H9 (cell line): ENCODE data around the gene ZC3H18. TPM values are rescaled to one million over a fixed set of nuclear protein-coding genes. Genes with fewer than 3 reads are reported as not detected.

Experiments used
- DNase-seq: peaks from one replicate; pipeline ENCODE4 v3.0.0-alpha.2; 2017
- H2AFZ ChIP-seq: one replicate; pipeline ENCODE4 v1.6.1; 2013; ENCODE audit warnings: mild to moderate bottlenecking, low read length, control low read depth, moderate library complexity
- H2AK5ac ChIP-seq: 2 replicates; pipeline ENCODE4 v1.6.1; 2013; ENCODE audit warnings: low read length, control low read depth, mixed read lengths; ENCODE audit not compliant: insufficient read length
- H2BK120ac ChIP-seq: one replicate; pipeline ENCODE4 v1.6.1; 2013; ENCODE audit warnings: low read depth, mild to moderate bottlenecking, low read length, control low read depth, inconsistent platforms; ENCODE audit not compliant: poor library complexity, severe bottlenecking
- H2BK12ac ChIP-seq: 2 replicates; pipeline ENCODE4 v1.6.1; 2013; ENCODE audit warnings: low read length, control low read depth, mixed read lengths, low read depth; ENCODE audit not compliant: insufficient read length
- H2BK15ac ChIP-seq: 2 replicates; pipeline ENCODE4 v1.6.1; 2013; ENCODE audit warnings: low read depth, low read length, control low read depth
- H2BK20ac ChIP-seq: one replicate; pipeline ENCODE4 v1.6.1; 2013; ENCODE audit warnings: low read depth, mild to moderate bottlenecking, low read length, control low read depth, inconsistent platforms; ENCODE audit not compliant: poor library complexity, severe bottlenecking
- H2BK5ac ChIP-seq: 2 replicates; pipeline ENCODE4 v1.6.1; 2013; ENCODE audit warnings: low read length, control low read depth, mixed read lengths; ENCODE audit not compliant: insufficient read length
- H3K14ac ChIP-seq: 2 replicates; pipeline ENCODE4 v1.6.1; 2013; ENCODE audit warnings: low read length, control low read depth; ENCODE audit not compliant: insufficient read depth
- H3K18ac ChIP-seq: 2 replicates; pipeline ENCODE4 v1.6.1; 2013; ENCODE audit warnings: low read depth, mild to moderate bottlenecking, mixed read lengths, low read length, control low read depth; ENCODE audit not compliant: insufficient read length
- H3K23ac ChIP-seq: 2 replicates; pipeline ENCODE4 v1.6.1; 2013; ENCODE audit warnings: low read length, control low read depth, mixed read lengths, low read depth; ENCODE audit not compliant: insufficient read length
- H3K23me2 ChIP-seq: 2 replicates; pipeline ENCODE4 v1.6.1; 2013; ENCODE audit warnings: low read depth, mild to moderate bottlenecking, mixed read lengths, low read length, control low read depth; ENCODE audit not compliant: insufficient read length, poor library complexity, severe bottlenecking
- H3K27ac ChIP-seq: 2 replicates; pipeline ENCODE4 v1.5.1; 2013; ENCODE audit warnings: low read length, control low read depth, mixed read lengths, low read depth; ENCODE audit not compliant: insufficient read length
- H3K27me3 ChIP-seq: 2 replicates; pipeline ENCODE4 v1.6.1; 2013; ENCODE audit warnings: low read length, control low read depth, inconsistent platforms; ENCODE audit not compliant: insufficient read depth
- H3K4ac ChIP-seq: 2 replicates; pipeline ENCODE4 v1.6.1; 2013; ENCODE audit warnings: low read depth, mild to moderate bottlenecking, control low read depth, inconsistent platforms, low read length, moderate library complexity
- H3K4me1 ChIP-seq: 2 replicates; pipeline ENCODE4 v1.6.1; 2013; ENCODE audit warnings: low read length, control low read depth, inconsistent platforms; ENCODE audit not compliant: insufficient read depth
- H3K4me2 ChIP-seq: 2 replicates; pipeline ENCODE4 v1.6.1; 2013; ENCODE audit warnings: low read length, control low read depth, mixed read lengths; ENCODE audit not compliant: insufficient read length, insufficient read depth
- H3K56ac ChIP-seq: 2 replicates; pipeline ENCODE4 v1.6.1; 2013; ENCODE audit warnings: low read depth, mild to moderate bottlenecking, mixed read lengths, low read length, control low read depth; ENCODE audit not compliant: insufficient read length
- H3K79me1 ChIP-seq: 2 replicates; pipeline ENCODE4 v1.6.1; 2013; ENCODE audit warnings: low read depth, mild to moderate bottlenecking, moderate library complexity, low read length, control low read depth, inconsistent platforms; ENCODE audit not compliant: insufficient read depth, poor library complexity, severe bottlenecking
- H3K79me2 ChIP-seq: 2 replicates; pipeline ENCODE4 v1.6.1; 2013; ENCODE audit warnings: low read length, control low read depth, inconsistent platforms; ENCODE audit not compliant: insufficient read depth
- H3K9ac ChIP-seq: 2 replicates; pipeline ENCODE4 v1.6.1; 2013; ENCODE audit warnings: low read length, control low read depth, mixed read lengths; ENCODE audit not compliant: insufficient read length; ENCODE audit errors: extremely low read depth
- H3K9me3 ChIP-seq: one replicate; pipeline ENCODE4 v1.6.1; 2013; ENCODE audit warnings: low read depth, low read length, inconsistent platforms; ENCODE audit not compliant: control insufficient read depth
- H3T11ph ChIP-seq: one replicate; pipeline ENCODE4 v1.6.1; 2013; ENCODE audit warnings: mild to moderate bottlenecking, low read length, control low read depth, inconsistent platforms
- H4K20me1 ChIP-seq: one replicate; pipeline ENCODE4 v1.6.1; 2013; ENCODE audit not compliant: control insufficient read depth, insufficient read length, insufficient read depth
- H4K5ac ChIP-seq: 2 replicates; pipeline ENCODE4 v1.6.1; 2013; ENCODE audit warnings: low read depth, mild to moderate bottlenecking, mixed read lengths, low read length, control low read depth; ENCODE audit not compliant: insufficient read length
- H4K8ac ChIP-seq: replicated peaks from 2 replicates; pipeline ENCODE4 v1.6.1; 2013; ENCODE audit warnings: low read length, control low read depth, mixed read lengths, low read depth; ENCODE audit not compliant: insufficient read length
- H4K91ac ChIP-seq: 2 replicates; pipeline ENCODE4 v1.6.1; 2013; ENCODE audit warnings: low read depth, mild to moderate bottlenecking, moderate library complexity, mixed read lengths, low read length, control low read depth; ENCODE audit not compliant: insufficient read length
- H3K27ac Mint-ChIP-seq, 3 experiments: 2 replicates in 2 of 3; 3 replicates in 1 of 3; pipeline ENCODE4 v1.8.0; 2020 to 2021; ENCODE audit warnings: mixed read lengths in 3 of 3, mild to moderate bottlenecking in 1 of 3, moderate library complexity in 1 of 3
- H3K27me3 Mint-ChIP-seq: 2 replicates; pipeline ENCODE4 v1.8.0; 2021; ENCODE audit warnings: low read depth, mild to moderate bottlenecking, moderate library complexity, mixed read lengths
- H3K36me3 Mint-ChIP-seq, 3 experiments: 2 replicates in 2 of 3; 3 replicates in 1 of 3; pipeline ENCODE4 v1.8.0; 2020 to 2021; ENCODE audit warnings: low read depth in 3 of 3, mixed read lengths in 3 of 3; ENCODE audit not compliant: insufficient read depth in 1 of 3
- H3K4me1 Mint-ChIP-seq, 2 experiments: 2 replicates each; pipeline ENCODE4 v1.8.0; 2020; ENCODE audit warnings: mixed read lengths in 2 of 2
- H3K4me3 Mint-ChIP-seq, 2 experiments: 2 replicates in 1 of 2; 3 replicates in 1 of 2; pipeline ENCODE4 v1.8.0; 2020 to 2021; ENCODE audit warnings: mild to moderate bottlenecking in 2 of 2, mixed read lengths in 2 of 2, moderate library complexity in 1 of 2
- H3K9me3 Mint-ChIP-seq, 2 experiments: 2 replicates in 1 of 2; 3 replicates in 1 of 2; pipeline ENCODE4 v1.8.0; 2020; ENCODE audit warnings: mild to moderate bottlenecking in 2 of 2, mixed read lengths in 2 of 2, moderate library complexity in 1 of 2
- CTCF ChIP-seq: fragments of 200-600 bp; sonication (generic); conservative IDR thresholded peaks from 3 replicates; pipeline ENCODE4 v1.8.0; 2021; ENCODE audit warnings: antibody characterized with exemption, mild to moderate bottlenecking
- WGBS: extraction: QIAGEN DNeasy Blood & Tissue Kit; methylation state at CpG from one replicate; pipeline ENCODE4 v1.1.7; 2013; ENCODE audit warnings: missing lambda C conversion rate, low lambda C conversion rate, mixed read lengths; ENCODE audit not compliant: insufficient read length; ENCODE audit errors: extremely low coverage; 5-methylcytosine and 5-hydroxymethylcytosine counted together
- total RNA-seq: library from RNA; stranded (reverse); gene quantifications from 2 replicates; pipeline ENCODE4 v1.2.1, GENCODE V29; 2021

The ZC3H18 gene
- total RNA-seq, 1 experiment from 2014 or later, result 69.7 TPM

GRCh38 chr16:88602091-88602490 lies 31.9 kb downstream of the ZC3H18 start:
- Mint-ChIP-seq H3K36me3 (peaks cover 30 to 70% (median 63%) of the 10 kb centered on the region in 3 experiments; a peak in 6 of 7 replicates), H3K4me3 (no peak overlapping the region), H3K9me3 (peaks cover 0 to 4% of the 10 kb centered on the region in 2 experiments; a peak in 1 of 5 replicates), H3K27ac (no peak overlapping the region), H3K4me1 (peaks cover 7 to 21% of the 10 kb centered on the region in 2 experiments), H3K27me3 (no peaks in the 10 kb centered on the region)
- H2BK12ac ChIP-seq, result no peak overlapping the region
- DNase-seq, result no peak
- no peaks in the 10 kb centered on the region for H3K4me1 ChIP-seq
- no peak overlapping the region for H3K56ac ChIP-seq
- H2BK120ac ChIP-seq, result no peak overlapping the region
- H2AK5ac ChIP-seq, result no peak overlapping the region
- no peak overlapping the region for H4K5ac ChIP-seq
- H3K79me2 ChIP-seq, result no peaks in the 10 kb centered on the region
- H3K9ac ChIP-seq, result no peak overlapping the region
- H4K20me1 ChIP-seq, result no peaks in the 10 kb centered on the region
- TF ChIP-seq CTCF, result no peak
- no peak overlapping the region for H3K4ac ChIP-seq
- H3K79me1 ChIP-seq, result no peaks in the 10 kb centered on the region
- WGBS, result no CpG with 5 or more reads among the region's 7 CpGs
- H2BK5ac ChIP-seq, result no peak overlapping the region
- no peak overlapping the region for H3K27ac ChIP-seq
- no peaks in the 10 kb centered on the region for H3K27me3 ChIP-seq
- no peak overlapping the region for H4K91ac ChIP-seq
- no peak overlapping the region for H3K18ac ChIP-seq
- no peaks in the 10 kb centered on the region for H3K23me2 ChIP-seq
- no peak overlapping the region for H4K8ac ChIP-seq
- H3K4me2 ChIP-seq, result no peak overlapping the region
- no peaks in the 10 kb centered on the region for H3K9me3 ChIP-seq
- H3K23ac ChIP-seq, result no peak overlapping the region
- H3K14ac ChIP-seq, result no peak overlapping the region
- no peak overlapping the region for H2BK15ac ChIP-seq
- no peak overlapping the region for H3T11ph ChIP-seq
- H2BK20ac ChIP-seq, result no peak overlapping the region
- no peak overlapping the region for H2AFZ ChIP-seq
